Mesodermal cell (in vitro differentiated cells): ENCODE results near the gene IFNA21.
"Not testable (repeated sequence)": the region's sequence is repeated elsewhere in the genome, so short reads cannot be mapped to it uniquely, and the experiment has no call there.

Source experiments
- H3K27ac ChIP-seq: 2 replicates; pipeline ENCODE4 v1.7.0; 2013; ENCODE audit warnings: mild to moderate bottlenecking, low read depth, low read length, moderate library complexity; ENCODE audit not compliant: severe bottlenecking
- H3K36me3 ChIP-seq: 2 replicates; pipeline ENCODE4 v1.7.1; 2013; ENCODE audit warnings: mild to moderate bottlenecking, low read length, moderate library complexity; ENCODE audit not compliant: control insufficient read depth, insufficient read depth
- H3K4me1 ChIP-seq: one replicate; pipeline ENCODE4 v1.7.1; 2013; ENCODE audit warnings: mild to moderate bottlenecking, low read length; ENCODE audit not compliant: insufficient read depth, control insufficient read depth, poor library complexity, severe bottlenecking
- H3K4me3 ChIP-seq: 2 replicates; pipeline ENCODE4 v1.7.0; 2013; ENCODE audit warnings: low read length, control low read depth, mild to moderate bottlenecking; ENCODE audit not compliant: insufficient read depth, poor library complexity, severe bottlenecking; ENCODE audit errors: extremely low read depth
- H3K9me3 ChIP-seq: 2 replicates; pipeline ENCODE4 v1.7.1; 2013; ENCODE audit warnings: mild to moderate bottlenecking, low read length, moderate library complexity; ENCODE audit not compliant: control insufficient read depth
- WGBS, 2 experiments: methylation state at CpG; one replicate each; pipeline ENCODE4 v1.1.5; 2013; ENCODE audit warnings: missing lambda C conversion rate in 2 of 2; ENCODE audit not compliant: insufficient coverage in 2 of 2; 5-methylcytosine and 5-hydroxymethylcytosine counted together

The IFNA21 gene

DNA sequence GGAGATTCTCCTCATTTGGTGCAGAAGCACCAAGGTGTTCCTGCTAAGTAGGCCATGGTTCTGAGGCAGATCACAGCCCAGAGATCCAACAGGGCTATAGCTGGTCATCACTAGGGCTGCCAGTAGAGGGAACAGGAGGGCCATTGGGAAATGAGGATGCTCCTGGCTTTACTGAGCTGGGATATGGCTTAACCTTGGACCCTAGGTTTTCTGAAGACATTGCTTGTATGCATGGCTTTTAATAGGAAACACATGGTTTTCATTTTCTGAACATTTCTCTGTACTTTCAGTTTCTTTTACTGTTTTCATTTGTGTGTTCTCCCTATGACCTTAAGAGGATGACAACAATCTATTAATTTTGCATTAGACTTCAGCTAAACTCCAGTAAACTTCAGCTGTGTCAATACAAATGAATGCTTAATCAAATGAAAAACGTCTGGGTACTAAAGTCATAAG is 25.0 kb downstream of the IFNA21 start, which contains the start of gene IFNW1:
Gene IFNW1 (minus strand): TSS at position 406 of the 456 bp plus-strand sequence. CDS start 262 bp downstream, at position 144.
- Histone ChIP-seq H3K9me3 (no peaks in the 10 kb centered on the region), H3K27ac (no peak within 1 kb of the TSS), H3K4me3 (no peak within 1 kb of the TSS), H3K4me1 (no peaks in the 10 kb centered on the region), H3K36me3 (no peaks in the 10 kb centered on the region)
- no CpG with 5 or more reads among the region's 1 CpG for whole genome bisulfite sequencing, 2 experiments

DNA sequence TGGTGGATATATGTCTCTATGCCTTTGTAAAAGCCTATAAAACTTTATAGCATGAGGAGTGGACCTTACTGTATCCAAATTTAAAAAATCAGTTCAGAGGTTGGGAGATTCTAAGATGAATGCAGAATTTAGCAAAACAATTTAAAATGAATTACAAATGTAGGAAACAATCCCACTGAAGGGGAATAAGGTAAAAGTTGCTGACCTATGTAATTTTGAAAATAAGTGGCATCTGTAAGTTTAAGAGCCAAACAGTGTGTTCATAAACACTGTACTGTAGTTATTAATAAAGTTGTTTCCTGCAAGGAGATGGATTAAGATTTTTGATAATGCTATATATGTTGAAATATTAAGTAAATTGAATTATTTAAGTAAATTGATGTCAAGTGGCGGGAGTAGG is 29.4 kb downstream of the IFNA21 start:
- no peaks in the 10 kb centered on the region for H3K9me3 ChIP-seq
- no peak overlapping the region for H3K27ac ChIP-seq
- no peaks in the 10 kb centered on the region for H3K4me1 ChIP-seq
- H3K36me3 ChIP-seq = no peaks in the 10 kb centered on the region
- no peak overlapping the region for H3K4me3 ChIP-seq
- WGBS, 2 experiments = no CpG with 5 or more reads among the region's 1 CpG

DNA sequence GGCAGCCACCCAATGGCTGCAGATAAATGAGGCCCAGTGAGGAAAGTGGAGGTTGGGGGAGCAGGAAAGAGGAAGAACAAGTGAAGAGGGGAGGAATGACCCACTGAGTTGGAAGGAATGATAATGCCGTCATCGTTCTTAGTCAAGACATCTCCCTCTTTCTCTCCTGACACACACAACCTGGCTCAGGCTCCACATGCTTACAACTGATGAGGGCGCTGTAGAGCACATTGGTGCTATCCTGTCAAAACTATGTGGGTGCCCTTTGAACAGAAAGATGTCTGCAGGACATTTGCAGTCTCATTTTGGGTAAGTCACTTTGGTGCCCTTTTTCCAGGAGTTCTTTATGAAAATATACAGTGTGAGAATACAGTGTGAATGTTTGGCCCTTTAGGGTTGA is 30.7 kb downstream of the IFNA21 start:
- Histone ChIP-seq H3K4me1 (no peaks in the 10 kb centered on the region), H3K36me3 (no peaks in the 10 kb centered on the region), H3K27ac (no peak overlapping the region), H3K4me3 (no peak overlapping the region), H3K9me3 (no peaks in the 10 kb centered on the region)
- 100% methylated on average over 1 of the region's 3 CpGs; no CpG with 5 or more reads in 1 of the 2 experiments for WGBS, 2 experiments

DNA sequence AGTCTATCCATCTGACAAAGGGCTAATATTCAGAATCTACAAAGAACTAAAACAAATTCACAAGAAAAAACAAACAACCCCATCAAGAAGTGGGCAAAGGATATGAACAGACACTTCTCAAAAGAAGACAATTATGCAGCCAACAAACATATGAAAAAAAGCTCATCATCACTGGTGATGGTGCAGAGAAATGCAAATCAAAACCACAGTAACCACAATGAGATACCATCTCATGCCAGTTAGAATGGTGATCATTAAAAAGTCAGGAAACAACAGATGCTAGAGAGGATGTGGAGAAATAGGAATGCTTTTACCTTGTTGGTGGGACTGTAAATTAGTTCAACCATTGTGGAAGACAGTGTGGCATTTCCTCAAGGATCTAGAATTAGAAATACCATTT is 38.3 kb downstream of the IFNA21 start:
- H3K36me3 ChIP-seq, H3K9me3 ChIP-seq, H3K4me1 ChIP-seq, H3K4me3 ChIP-seq, H3K27ac ChIP-seq: not testable (repeated sequence)

DNA sequence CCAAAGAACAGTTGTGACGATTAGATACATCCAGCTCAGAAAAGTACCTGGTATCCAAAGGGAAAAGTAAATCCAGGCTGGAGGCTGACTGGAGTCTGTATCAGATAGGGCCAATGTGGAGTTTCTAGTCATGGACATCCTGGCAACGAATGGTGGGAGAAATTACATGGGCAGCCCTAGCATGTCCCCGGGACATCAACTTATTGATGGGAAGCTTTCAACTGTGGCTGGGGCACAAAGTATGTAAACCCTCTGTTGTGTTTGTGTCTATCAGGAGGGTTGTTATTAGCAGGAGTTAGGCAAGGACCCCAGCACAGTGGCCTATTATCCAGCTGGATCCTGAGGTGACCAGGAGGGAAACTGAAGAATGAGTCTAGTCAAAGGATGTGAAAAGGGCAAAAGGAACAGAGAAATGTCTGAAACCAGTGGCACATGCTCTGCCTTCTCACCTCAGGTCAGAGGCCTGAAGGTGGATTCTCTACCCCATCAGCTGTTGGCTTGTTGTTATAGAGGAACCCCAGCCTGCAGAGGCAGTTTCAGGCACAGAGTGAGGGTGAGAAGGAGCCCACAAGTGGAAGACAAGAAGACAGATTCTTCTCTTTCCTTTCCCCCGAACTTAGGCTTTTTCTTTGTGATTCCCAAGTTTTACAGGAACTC is 44.7 kb downstream of the IFNA21 start:
- no peaks in the 10 kb centered on the region for H3K4me1 ChIP-seq
- no peak overlapping the region for H3K4me3 ChIP-seq
- no peak overlapping the region for H3K27ac ChIP-seq
- WGBS, 2 experiments = 92 to 100% methylated on average over 3 of the region's 4 CpGs
- no peaks in the 10 kb centered on the region for H3K36me3 ChIP-seq
- H3K9me3 ChIP-seq = no peaks in the 10 kb centered on the region

DNA sequence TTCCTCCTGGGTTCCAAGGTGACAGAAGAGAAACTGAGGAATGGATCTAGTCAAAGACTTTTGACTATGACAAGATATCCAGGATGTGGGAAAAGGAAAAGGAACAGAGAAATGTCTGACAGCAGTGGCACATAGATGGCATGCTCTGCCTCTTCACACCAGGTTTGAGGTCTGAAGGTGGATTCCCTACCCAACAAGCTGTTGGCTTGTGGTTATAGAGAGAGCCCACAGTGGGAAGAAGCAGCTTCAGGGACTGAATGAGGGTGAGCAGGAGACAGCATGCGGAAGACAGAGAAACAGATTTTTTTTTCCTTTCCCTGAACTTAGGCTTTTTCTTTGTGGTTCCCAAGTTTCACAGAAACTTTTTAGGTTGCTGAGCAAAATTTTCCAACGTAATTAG is 45.4 kb downstream of the IFNA21 start:
- Histone ChIP-seq H3K36me3 (no peaks in the 10 kb centered on the region), H3K4me3 (no peak overlapping the region), H3K9me3 (no peaks in the 10 kb centered on the region), H3K4me1 (no peaks in the 10 kb centered on the region), H3K27ac (no peak overlapping the region)
- WGBS, 2 experiments = 100% methylated on average over 1 of the region's 2 CpGs; no CpG with 5 or more reads in 1 of the 2 experiments

DNA sequence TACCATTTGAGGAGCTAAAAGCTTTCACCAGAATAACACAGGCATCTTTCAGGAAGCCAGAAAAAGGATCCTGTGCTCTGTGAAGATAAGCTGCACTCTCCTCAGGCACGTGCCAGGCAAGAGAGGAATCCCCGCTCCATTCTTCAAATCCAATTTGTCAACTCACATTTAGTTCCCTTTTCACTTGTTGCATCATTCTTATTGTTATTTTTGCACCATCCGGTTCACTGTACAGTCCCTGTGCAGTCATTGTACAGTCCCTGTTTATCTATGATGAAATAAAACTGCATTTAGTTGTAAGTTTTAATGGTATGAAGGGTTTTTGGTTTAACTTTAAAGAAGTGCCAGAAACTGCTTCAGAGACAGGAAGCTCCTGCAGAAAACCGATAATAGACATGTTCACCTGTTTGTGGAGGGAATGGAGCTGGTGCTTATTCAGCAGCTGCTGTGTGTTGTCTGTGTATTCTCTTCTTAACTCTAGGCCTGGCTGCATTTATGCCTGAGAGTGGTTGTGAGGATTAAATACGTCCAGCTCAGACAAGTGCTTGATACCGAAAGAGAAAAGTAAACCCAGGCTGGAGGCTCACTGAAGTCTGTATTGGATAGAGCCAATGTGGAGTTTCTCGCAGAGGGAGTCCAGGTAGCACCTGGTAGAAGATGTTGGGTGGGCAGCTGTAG is 47.2 kb downstream of the IFNA21 start:
- Histone ChIP-seq H3K27ac (no peak overlapping the region), H3K4me1 (no peaks in the 10 kb centered on the region), H3K9me3 (no peaks in the 10 kb centered on the region), H3K4me3 (no peak overlapping the region), H3K36me3 (no peaks in the 10 kb centered on the region)
- WGBS, 2 experiments = 88% methylated on average over 6 of the region's 7 CpGs
